Stimulated activated CD8-positive, alpha-beta memory T cell treated with anti-CD3 and anti-CD28 coated beads, Interleukin-12 subunit alpha, Interleukin-12 subunit beta, amount 100 ng/mL, for 1 hour (primary cell): ENCODE results near the gene ST3GAL3.

Source experiments
- DNase-seq: peaks from one replicate; pipeline ENCODE4 v3.0.0-alpha.2; 2020; ENCODE audit warnings: low read depth

ST3GAL3 gene

GRCh38 chr1:43707190-43708001, at the start of gene ST3GAL3:
Gene ST3GAL3 (plus strand): TSS chr1:43707536. CDS start chr1:43736263, 28,727 bp downstream.
- peak; percentile 78 for DNase-seq

- no peak for DNase-seq
Measured at GRCh38 chr1:43659212-43660166, 47.8 kb upstream of the ST3GAL3 start.

GRCh38 chr1:43660355-43660754, 47.0 kb upstream of the ST3GAL3 start:
- no peak for DNase-seq

- DNase-seq: no peak
Measured at GRCh38 chr1:43664369-43664768, 43.0 kb upstream of the ST3GAL3 start.

- no peak for DNase-seq
Measured at GRCh38 chr1:43666608-43667007, 40.7 kb upstream of the ST3GAL3 start.

GRCh38 chr1:43668956-43669355, 38.4 kb upstream of the ST3GAL3 start:
- DNase-seq: no peak

- DNase-seq: no peak
Measured at GRCh38 chr1:43669878-43670277, 37.5 kb upstream of the ST3GAL3 start.

GRCh38 chr1:43671193-43671592, 36.1 kb upstream of the ST3GAL3 start:
- DNase-seq: no peak

- DNase-seq: no peak
Measured at GRCh38 chr1:43671626-43672330, 35.6 kb upstream of the ST3GAL3 start.

GRCh38 chr1:43673261-43673660, 34.1 kb upstream of the ST3GAL3 start:
- DNase-seq: no peak

- DNase-seq: no peak
Measured at GRCh38 chr1:43678940-43679339, 28.4 kb upstream of the ST3GAL3 start.

GRCh38 chr1:43683560-43683959, 23.8 kb upstream of the ST3GAL3 start:
- DNase-seq: no peak

- no peak for DNase-seq
Measured at GRCh38 chr1:43686801-43687200, 20.5 kb upstream of the ST3GAL3 start.

- DNase-seq: no peak
Measured at GRCh38 chr1:43687301-43688108, 19.8 kb upstream of the ST3GAL3 start.

GRCh38 chr1:43688109-43688387, 19.3 kb upstream of the ST3GAL3 start:
- no peak for DNase-seq

GRCh38 chr1:43688594-43689000, 18.7 kb upstream of the ST3GAL3 start:
- DNase-seq: no peak

- no peak for DNase-seq
Measured at GRCh38 chr1:43689289-43689688, 18.0 kb upstream of the ST3GAL3 start.

- DNase-seq: no peak
Measured at GRCh38 chr1:43691871-43692815, 15.2 kb upstream of the ST3GAL3 start.

- DNase-seq: no peak
Measured at GRCh38 chr1:43693371-43693770, 14.0 kb upstream of the ST3GAL3 start.

GRCh38 chr1:43699281-43699680, 8.1 kb upstream of the ST3GAL3 start:
- no peak for DNase-seq

GRCh38 chr1:43703836-43704235, 3.5 kb upstream of the ST3GAL3 start:
- no peak for DNase-seq
